PC-3 (cell line): ENCODE data around the gene KLB. TPM values are rescaled to one million over a fixed set of nuclear protein-coding genes. Genes with fewer than 3 reads are reported as not detected.
"Not testable (repeated sequence)": the region's sequence is repeated elsewhere in the genome, so short reads cannot be mapped to it uniquely, and the experiment has no call there.

ENCODE experiments used
- ATAC-seq: fragments of 200-7000 bp; cut with Tn5 transposase; 2 replicates; pipeline ENCODE4 v1.9.1; 2020; ENCODE audit warnings: mild to moderate bottlenecking, moderate library complexity
- BruUV-seq: library from RNA; stranded (reverse); fragments of 400-500 nt; replicated peaks from 2 replicates; lab custom pipeline; 2021; lab: Mats Ljungman, UMichigan
- CTCF ChIA-PET: fragments of 300-600 bp; sonication (Branson Sonifier 250); formaldehyde crosslinking; loops from one replicate; lab custom pipeline; 2022; ENCODE audit warnings: antibody characterized with exemption; lab: Charles Lee
- POLR2A ChIA-PET: fragments of 300-600 bp; sonication (Branson Sonifier 250); formaldehyde crosslinking; loops from one replicate; lab custom pipeline; 2022; ENCODE audit warnings: antibody characterized with exemption; ENCODE audit not compliant: unreplicated experiment; lab: Charles Lee
- DNase-seq: peaks from one replicate; pipeline ENCODE4 v3.0.0-alpha.2; 2015
- H2AFZ ChIP-seq: fragments of 300-600 bp; sonication (generic); 2 replicates; pipeline ENCODE4 v1.6.0; 2016; ENCODE audit warnings: antibody characterized with exemption, low read length
- H3F3A ChIP-seq: fragments of 300-600 bp; sonication (generic); one replicate; pipeline ENCODE4 v1.6.0; 2017; ENCODE audit warnings: antibody characterized with exemption, low read length, control low read depth, mild to moderate bottlenecking; ENCODE audit not compliant: unreplicated experiment
- H3K27ac ChIP-seq: fragments of 300-600 bp; sonication (generic); 2 replicates; pipeline ENCODE4 v1.5.1; 2016; ENCODE audit warnings: mild to moderate bottlenecking, low read length
- H3K27me3 ChIP-seq: fragments of 300-600 bp; sonication (generic); 2 replicates; pipeline ENCODE4 v1.6.1; 2016; ENCODE audit warnings: low read length, mixed read lengths
- H3K36me3 ChIP-seq: fragments of 300-600 bp; sonication (generic); 2 replicates; pipeline ENCODE4 v1.6.1; 2016; ENCODE audit warnings: low read depth, mixed run types, low read length, mixed read lengths
- H3K4me1 ChIP-seq: fragments of 300-600 bp; sonication (generic); 2 replicates; pipeline ENCODE4 v1.5.1; 2016; ENCODE audit warnings: low read length; ENCODE audit not compliant: insufficient read depth
- H3K4me2 ChIP-seq: fragments of 300-600 bp; sonication (generic); 2 replicates; pipeline ENCODE4 v1.6.0; 2016; ENCODE audit warnings: low read length
- H3K4me3 ChIP-seq: fragments of 300-600 bp; sonication (generic); 2 replicates; pipeline ENCODE4 v1.5.1; 2016; ENCODE audit warnings: mild to moderate bottlenecking, low read length, mixed read lengths
- H3K79me2 ChIP-seq: fragments of 300-600 bp; sonication (generic); 2 replicates; pipeline ENCODE4 v1.6.1; 2017; ENCODE audit warnings: low read length, mixed read lengths
- H3K9ac ChIP-seq: fragments of 300-600 bp; sonication (generic); 2 replicates; pipeline ENCODE4 v1.6.0; 2016; ENCODE audit warnings: mild to moderate bottlenecking, low read length
- H3K9me2 ChIP-seq: fragments of 300-600 bp; sonication (generic); replicated peaks from 2 replicates; pipeline ENCODE4 v1.6.1; 2016; ENCODE audit warnings: mixed run types, low read length, mixed read lengths
- H3K9me3 ChIP-seq: fragments of 300-600 bp; sonication (generic); 2 replicates; pipeline ENCODE4 v1.6.1; 2016; ENCODE audit warnings: low read length, mixed read lengths
- H4K20me1 ChIP-seq: fragments of 300-600 bp; sonication (generic); 2 replicates; pipeline ENCODE4 v1.6.1; 2016; ENCODE audit warnings: low read length, mixed read lengths
- EZH2 ChIP-seq: fragments of 300-600 bp; sonication (generic); IDR thresholded peaks from one replicate; pipeline ENCODE4 v1.6.1; 2017; ENCODE audit warnings: antibody characterized with exemption, mild to moderate bottlenecking, low read length; ENCODE audit not compliant: unreplicated experiment
- EZH2phosphoT487 ChIP-seq: fragments of 300-600 bp; sonication (generic); IDR thresholded peaks from 2 replicates; pipeline ENCODE4 v1.6.1; 2018; ENCODE audit warnings: mild to moderate bottlenecking, antibody characterized with exemption, low read length, borderline replicate concordance
- intact Hi-C: fragments of 100-400 bp; cut with micrococcal nuclease; formaldehyde crosslinking; loops from 2 replicates; pipeline ENCODE4 v1.9.0; 2023
- total RNA-seq: library from RNA; depleted of rRNA; stranded (reverse); fragments of >200 nt; gene quantifications from 2 replicates; pipeline ENCODE4 v1.2.3, GENCODE V29; 2014
- TF ChIP-seq, protein P1 (sequence below): fragments of 300-600 bp; sonication (generic); conservative IDR thresholded peaks from 2 replicates; pipeline ENCODE4 v1.5.1; 2017; ENCODE audit warnings: antibody characterized with exemption, low read depth, mild to moderate bottlenecking, low read length

KLB gene
- total RNA-seq, 1 experiment from 2014 or later = not detected

DNA sequence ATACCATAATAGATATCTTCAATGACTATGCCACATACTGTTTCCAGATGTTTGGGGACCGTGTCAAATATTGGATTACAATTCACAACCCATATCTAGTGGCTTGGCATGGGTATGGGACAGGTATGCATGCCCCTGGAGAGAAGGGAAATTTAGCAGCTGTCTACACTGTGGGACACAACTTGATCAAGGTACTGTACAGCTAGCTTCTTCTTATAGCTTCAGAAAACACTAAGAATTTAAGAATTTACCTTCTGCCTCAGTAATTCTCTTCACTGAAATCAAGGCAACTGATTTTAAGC, 805 bp downstream of the KLB start:
- intact Hi-C loops = no loop called here
- no TSS peak for BruUV-seq

DNA sequence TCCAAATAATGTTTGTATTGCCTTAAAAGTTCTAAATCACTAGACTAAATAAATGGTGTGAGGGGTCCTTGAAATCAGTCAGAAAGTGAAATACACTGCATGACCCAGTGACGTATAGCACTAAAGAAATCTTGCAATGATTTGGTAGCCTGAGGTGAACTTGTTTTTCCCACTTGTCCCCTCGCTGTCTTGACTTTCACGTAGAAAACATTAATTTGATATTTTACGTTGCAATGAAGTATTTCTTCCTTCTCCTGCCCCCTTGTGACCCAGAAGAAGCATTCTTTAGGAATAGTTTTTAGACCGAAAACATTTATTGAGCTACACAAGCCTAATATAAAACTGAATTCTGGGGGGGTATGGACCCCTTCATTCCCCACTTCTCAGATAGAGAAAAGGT, 3.7 kb downstream of the KLB start:
- Histone ChIP-seq H3K9me3 (no peaks in the 10 kb centered on the region), H3K9ac (no peak overlapping the region), H4K20me1 (no peaks in the 10 kb centered on the region), H3K27me3 (no peaks in the 10 kb centered on the region), H3K4me1 (no peaks in the 10 kb centered on the region), H3F3A (no peaks in the 10 kb centered on the region), H3K27ac (no peak overlapping the region), H3K36me3 (no peaks in the 10 kb centered on the region), H2AFZ (no peak overlapping the region), H3K9me2 (no peaks in the 10 kb centered on the region), H3K4me3 (no peak overlapping the region), H3K4me2 (no peak overlapping the region), H3K79me2 (no peaks in the 10 kb centered on the region)
- intact Hi-C loops = no loop called here
- peak; percentile 5 for DNase-seq
- CTCF ChIA-PET = interaction anchor here (0.5 to 0.6 kb wide), 2 partner anchors 254 to 396 kb away, joined by 5 read pairs; no protein-coding TSS in a partner anchor
- ATAC-seq = no peak
- POLR2A ChIA-PET = interaction anchor here (0.7 kb wide), 1 partner anchor 120 kb away, joined by 3 read pairs; no protein-coding TSS in a partner anchor
- BruUV-seq = no TSS peak
- TF ChIP-seq EZH2phosphoT487 (no peak), EZH2 (no peak)
- TF ChIP-seq, protein P1, sequence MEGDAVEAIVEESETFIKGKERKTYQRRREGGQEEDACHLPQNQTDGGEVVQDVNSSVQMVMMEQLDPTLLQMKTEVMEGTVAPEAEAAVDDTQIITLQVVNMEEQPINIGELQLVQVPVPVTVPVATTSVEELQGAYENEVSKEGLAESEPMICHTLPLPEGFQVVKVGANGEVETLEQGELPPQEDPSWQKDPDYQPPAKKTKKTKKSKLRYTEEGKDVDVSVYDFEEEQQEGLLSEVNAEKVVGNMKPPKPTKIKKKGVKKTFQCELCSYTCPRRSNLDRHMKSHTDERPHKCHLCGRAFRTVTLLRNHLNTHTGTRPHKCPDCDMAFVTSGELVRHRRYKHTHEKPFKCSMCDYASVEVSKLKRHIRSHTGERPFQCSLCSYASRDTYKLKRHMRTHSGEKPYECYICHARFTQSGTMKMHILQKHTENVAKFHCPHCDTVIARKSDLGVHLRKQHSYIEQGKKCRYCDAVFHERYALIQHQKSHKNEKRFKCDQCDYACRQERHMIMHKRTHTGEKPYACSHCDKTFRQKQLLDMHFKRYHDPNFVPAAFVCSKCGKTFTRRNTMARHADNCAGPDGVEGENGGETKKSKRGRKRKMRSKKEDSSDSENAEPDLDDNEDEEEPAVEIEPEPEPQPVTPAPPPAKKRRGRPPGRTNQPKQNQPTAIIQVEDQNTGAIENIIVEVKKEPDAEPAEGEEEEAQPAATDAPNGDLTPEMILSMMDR = peak; percentile 31; the same call in 1 of the 2 replicates

More for the DNA sequence above, 805 bp downstream of the KLB start:
- Histone ChIP-seq H3K27me3 (no peaks in the 10 kb centered on the region), H3K36me3 (no peaks in the 10 kb centered on the region), H3K79me2 (no peaks in the 10 kb centered on the region), H2AFZ (no peak overlapping the region), H3K4me2 (no peak overlapping the region), H4K20me1 (no peaks in the 10 kb centered on the region), H3K9me2 (no peaks in the 10 kb centered on the region), H3K9ac (no peak overlapping the region), H3F3A (no peaks in the 10 kb centered on the region), H3K4me3 (no peak overlapping the region), H3K27ac (no peak overlapping the region), H3K9me3 (no peaks in the 10 kb centered on the region), H3K4me1 (no peaks in the 10 kb centered on the region)
- TF ChIP-seq, protein P1 = no peak
- TF ChIP-seq EZH2phosphoT487 (no peak), EZH2 (no peak)
- DNase-seq = no peak
- ChIA-PET CTCF (no interaction called here), POLR2A (interaction anchor here (0.6 kb wide), 1 partner anchor 52 kb away, joined by 4 read pairs; no protein-coding TSS in a partner anchor)
- no peak for ATAC-seq

DNA sequence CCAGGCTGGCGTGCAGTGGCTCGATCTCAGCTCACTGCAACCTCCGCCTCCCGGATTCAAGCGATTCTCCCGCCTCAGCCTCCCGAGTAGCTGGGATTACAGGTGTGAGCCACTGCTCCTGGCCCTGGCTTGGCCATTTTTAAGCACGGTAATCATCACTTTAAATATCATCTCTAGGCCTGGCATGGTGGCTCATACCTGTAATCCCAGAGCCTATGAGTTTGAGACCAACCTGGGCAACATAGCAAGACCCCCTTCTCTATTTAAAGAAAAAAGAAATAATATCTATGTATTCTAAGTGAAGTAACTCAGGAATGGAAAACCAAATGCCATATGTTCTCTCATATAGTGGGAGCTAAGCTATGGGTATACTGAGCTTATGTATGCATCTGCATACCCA, 4.8 kb downstream of the KLB start:
- H2AFZ ChIP-seq, H3K9me2 ChIP-seq, H3K4me1 ChIP-seq, H3K4me3 ChIP-seq, BruUV-seq, H3K9me3 ChIP-seq, DNase-seq, H4K20me1 ChIP-seq, ATAC-seq, CTCF ChIA-PET, H3K79me2 ChIP-seq, intact Hi-C loops, H3K27ac ChIP-seq, H3F3A ChIP-seq, H3K36me3 ChIP-seq, H3K4me2 ChIP-seq, H3K9ac ChIP-seq, H3K27me3 ChIP-seq: not testable (repeated sequence)
- POLR2A ChIA-PET = interaction anchor here (0.6 kb wide), 1 partner anchor 521 kb away, joined by 8 read pairs; no protein-coding TSS in a partner anchor
